Esophagus mucosa (tissue), 1 donor: ENCODE data around the gene DNAH1. TPM values are rescaled to one million over a fixed set of nuclear protein-coding genes. Genes with fewer than 3 reads are reported as not detected.
A peak's percentile ranks its signal among the peaks of the same experiment; 100 is the strongest.

Source experiments
- ATAC-seq: fragments of 200-7000 bp; cut with Tn5 transposase; one replicate; pipeline ENCODE4 v1.9.1; 2020
- total RNA-seq: library from RNA; stranded (reverse); gene quantifications from one replicate; pipeline ENCODE4 v1.2.4, GENCODE V29; 2023
- donor health status: DM: yes; HTN: yes; CAD: no.

Gene DNAH1
- total RNA-seq, 1 donor from 2014 or later: 1.6 TPM

DNA sequence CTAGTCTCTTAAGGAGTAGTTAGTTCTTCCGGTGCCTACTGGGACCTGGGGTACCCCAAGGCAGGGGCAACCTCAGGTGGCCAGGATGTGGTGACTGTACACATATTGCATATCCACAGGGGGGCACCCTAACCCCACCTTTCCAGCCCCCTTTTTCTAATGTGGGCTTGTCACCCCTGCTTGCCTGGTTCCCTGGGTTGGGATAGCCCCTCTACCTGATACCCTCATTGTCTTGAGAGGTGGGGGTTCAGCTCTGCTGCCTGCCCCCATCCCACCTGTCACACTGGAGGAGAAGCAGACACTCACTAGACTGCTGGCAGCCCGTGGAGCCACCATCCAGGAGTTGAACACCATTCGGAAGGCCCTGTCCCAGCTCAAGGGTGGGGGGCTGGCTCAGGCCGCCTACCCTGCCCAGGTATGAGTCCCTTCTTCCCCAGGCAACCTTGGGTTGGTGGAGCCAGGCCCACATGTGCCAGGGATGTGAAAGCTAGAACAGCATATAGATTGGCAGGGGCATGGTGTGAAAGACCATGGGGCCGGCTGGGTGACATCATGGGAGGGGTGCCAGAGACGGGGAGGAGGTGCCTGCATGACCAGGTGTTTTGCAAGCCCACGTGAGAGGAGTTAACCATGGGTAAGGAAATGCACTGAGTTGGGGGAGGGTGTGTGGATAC, 24.5 kb upstream of the DNAH1 start:
- no peak for ATAC-seq

DNA sequence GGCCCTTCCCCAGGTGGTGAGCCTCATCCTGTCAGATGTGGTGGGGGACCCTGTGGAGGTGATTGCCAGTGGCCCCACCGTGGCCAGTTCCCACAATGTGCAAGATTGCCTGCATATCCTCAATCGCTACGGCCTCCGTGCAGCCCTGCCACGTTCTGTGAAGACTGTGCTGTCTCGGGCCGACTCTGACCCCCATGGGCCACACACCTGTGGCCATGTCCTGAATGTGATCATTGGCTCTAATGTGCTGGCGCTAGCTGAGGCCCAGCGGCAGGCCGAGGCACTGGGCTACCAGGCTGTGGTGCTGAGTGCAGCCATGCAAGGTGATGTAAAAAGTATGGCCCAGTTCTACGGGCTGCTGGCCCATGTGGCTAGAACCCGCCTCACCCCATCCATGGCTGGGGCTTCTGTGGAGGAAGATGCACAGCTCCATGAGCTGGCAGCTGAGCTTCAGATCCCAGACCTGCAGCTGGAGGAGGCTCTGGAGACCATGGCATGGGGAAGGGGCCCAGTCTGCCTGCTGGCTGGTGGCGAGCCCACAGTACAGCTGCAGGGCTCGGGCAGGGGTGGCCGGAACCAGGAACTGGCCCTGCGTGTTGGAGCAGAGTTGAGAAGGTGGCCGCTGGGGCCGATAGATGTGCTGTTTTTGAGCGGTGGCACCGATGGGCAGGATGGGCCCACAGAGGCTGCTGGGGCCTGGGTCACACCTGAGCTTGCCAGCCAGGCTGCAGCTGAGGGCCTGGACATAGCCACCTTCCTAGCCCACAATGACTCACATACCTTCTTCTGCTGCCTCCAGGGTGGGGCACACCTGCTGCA, 23.7 kb upstream of the DNAH1 start:
- ATAC-seq: no peak

DNA sequence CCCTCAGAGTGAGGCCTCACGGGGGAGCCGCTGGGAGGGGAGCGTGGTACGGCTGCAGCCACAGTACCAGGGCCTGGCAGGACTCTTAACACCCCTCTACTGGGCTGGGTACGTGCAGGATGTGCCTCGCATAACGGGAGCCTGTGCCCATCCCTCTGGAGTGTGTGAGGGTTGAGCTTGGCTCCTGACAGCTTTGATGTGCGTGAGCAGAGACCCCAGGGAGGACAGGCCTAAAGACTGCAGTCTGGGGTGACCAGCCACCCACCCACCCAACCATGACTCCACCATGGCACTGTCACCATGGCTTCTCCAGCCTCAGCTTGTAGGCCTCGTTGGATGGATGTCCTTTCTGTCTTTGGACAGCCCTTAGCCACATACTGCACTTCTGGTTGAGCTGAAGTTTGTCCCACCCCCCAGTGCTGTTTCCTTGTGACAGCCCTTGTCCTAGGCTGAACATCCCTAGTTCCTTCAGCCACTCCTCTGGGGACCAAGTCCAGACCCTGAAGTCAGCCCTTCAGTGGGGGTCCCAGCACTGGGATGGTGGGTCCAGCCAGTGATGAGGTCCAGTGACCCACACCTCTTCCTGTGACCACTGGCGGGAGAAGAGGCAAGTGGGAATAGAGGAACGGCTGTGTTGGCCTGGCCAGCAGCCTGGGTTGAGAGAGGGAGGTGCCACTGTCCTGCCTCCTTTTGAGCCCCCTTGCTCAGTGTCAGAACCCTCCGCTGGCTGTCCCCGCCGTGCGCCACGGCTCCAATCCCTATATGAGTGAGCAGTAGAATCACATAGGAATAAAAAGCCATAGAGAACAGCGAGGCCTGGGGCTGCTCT, 22.4 kb upstream of the DNAH1 start:
- ATAC-seq: no peak

GRCh38 chr3:52294320-52295150, 21.6 kb upstream of the DNAH1 start:
- no peak for ATAC-seq

DNA sequence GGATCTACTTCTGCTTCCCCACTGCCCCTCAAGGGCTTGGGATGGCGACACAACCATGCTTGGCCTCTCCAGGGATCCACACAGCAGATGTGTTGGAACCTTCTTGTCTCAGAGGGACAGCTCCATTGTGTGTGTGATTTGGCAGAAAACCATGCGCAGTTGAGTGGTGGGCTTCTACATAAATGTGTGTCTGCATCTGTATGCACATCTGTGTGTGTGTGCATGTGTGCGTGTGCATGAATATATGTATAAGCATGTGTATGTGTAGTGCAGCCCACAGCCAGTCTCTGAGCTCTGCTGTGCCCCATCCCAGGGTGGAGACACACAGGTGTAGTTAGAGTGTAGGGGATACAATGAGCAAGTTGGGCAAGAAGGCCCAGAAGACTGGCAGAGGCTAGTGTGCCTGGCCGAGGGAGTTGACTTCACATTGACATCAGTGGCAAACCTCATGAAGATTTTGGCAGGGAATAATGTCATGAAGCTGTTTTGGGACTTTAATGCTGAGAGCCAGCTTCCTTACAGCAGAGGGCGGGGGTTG, 20.4 kb upstream of the DNAH1 start:
- no peak for ATAC-seq

- ATAC-seq: no peak
Observed at GRCh38 chr3:52297242-52298148, 18.6 kb upstream of the DNAH1 start.

DNA sequence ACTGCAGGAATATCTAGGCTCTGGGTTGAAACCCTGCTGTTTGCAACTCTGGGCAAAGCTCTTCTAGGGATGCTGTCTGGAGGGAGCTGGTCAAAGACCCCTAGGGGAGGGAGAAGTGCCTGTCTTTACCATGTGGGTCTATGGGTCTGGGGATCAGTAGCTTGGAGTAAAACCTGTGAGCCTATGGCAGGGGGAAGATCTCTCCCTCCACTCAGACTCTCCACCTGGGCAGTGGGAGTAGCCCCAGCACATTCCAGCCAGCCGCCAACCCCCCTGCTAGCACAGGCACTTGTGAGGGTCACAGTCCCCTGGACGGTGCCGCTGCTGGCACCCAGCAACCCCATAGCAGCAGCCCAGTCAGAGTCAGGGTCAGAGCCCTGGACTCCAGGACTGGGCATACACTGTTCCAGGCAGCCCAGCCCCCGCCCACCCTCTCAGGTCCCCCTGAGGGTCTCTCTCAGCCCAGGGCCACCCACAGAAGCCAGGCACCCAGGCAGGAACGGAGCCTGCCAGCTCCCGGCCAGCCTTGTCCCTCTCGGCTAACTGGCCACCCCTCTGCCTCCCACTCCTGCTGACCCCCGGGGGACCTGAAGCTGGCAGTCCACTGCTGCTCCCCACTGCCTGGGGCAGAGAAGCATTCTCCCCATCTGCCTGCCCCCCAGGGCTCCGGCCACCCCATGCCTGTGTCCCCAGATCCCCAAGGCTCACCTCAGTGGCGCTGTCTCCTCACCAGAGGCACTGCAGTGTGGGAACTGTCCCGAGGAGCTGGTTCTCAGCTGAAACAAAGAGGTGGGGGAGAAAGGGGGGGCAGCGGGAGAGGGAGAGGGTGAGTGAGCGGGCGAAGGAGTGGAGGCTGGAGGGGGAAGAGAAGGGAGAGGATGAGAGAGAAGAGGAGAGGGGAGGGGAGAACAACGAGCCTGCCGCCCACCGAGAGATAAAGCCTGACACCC, 17.7 kb upstream of the DNAH1 start:
- no peak for ATAC-seq

GRCh38 chr3:52299247-52299878, 16.8 kb upstream of the DNAH1 start:
- ATAC-seq: no peak

DNA sequence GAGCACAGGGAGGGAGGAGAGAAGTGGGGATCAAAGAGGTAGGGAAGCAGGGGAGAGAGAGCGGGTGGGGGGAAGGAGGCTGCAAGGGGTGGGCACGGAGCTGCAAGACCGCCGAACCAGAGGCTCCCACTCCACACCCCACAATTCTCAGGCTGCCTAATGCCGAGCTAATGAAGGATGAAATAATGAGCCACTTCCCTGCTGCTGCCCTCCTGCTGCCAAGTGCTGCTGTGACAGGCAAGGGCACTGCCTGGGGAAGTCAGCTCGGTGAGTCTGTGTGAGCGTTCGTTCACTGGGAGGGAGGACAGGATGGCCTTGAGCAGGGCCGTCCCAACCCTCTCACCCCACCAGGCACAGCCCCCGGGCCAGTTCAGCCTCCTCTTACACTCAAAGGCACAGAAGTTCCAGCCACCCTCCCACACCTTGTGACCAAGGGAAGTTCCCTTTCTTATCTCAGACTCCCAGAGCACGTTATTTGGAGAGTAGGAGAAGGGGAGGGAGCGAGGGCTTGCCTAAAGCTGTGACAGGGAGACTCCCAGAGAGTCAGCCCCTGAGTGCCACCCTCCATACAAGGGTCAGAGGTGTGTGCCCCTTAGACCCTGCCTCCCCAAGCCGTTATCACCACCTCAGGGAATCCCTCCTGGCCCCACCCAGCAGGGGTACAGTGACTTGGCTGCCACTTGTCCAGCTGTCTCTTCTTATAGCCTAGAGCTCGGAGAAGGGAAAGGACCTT, 16.1 kb upstream of the DNAH1 start:
- peak; percentile 56 for ATAC-seq

GRCh38 chr3:52302426-52303145, 13.5 kb upstream of the DNAH1 start:
- no peak for ATAC-seq

DNA sequence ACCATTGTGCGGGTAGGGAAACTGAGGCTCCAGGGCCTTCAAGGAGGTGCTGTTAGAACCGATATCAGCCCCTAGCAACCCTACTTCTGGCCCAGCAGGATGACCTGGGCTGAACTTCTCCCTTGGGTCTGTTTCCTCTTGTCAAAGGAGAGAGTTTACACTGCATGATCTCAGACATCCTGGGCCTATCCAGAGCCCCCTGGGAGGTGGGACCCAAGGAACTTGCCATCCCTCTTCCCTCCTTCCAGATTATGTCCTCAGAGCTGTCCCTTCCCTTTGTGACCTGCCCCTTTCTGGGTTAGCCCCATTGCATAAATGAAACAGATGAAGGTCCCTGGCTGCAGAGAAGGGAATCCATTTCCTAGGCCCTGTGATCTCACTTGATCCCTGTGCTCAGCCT, 12.3 kb upstream of the DNAH1 start:
- no peak for ATAC-seq

- ATAC-seq: no peak
Observed at GRCh38 chr3:52305926-52306325, 10.2 kb upstream of the DNAH1 start.

DNA sequence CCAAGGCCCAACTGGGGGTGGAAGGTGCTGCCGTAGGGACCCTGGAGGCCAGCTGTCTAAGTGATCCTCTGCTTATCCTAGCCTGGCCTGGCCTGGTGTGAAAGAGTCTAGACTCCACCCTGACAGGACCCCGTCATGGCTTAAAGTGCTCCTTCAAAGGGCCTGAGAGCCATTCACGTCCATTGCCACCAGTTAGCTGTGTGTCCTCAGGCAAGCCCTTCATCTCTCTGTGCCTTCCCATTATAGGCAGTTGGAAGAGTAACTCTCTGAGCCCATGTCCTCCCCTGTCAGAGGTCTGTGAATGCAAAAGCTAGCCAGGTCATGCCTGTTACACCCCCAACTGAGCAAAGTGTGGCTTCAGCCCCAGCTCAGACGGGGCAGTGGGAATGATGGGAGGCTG, 9.1 kb upstream of the DNAH1 start:
- ATAC-seq: no peak

DNA sequence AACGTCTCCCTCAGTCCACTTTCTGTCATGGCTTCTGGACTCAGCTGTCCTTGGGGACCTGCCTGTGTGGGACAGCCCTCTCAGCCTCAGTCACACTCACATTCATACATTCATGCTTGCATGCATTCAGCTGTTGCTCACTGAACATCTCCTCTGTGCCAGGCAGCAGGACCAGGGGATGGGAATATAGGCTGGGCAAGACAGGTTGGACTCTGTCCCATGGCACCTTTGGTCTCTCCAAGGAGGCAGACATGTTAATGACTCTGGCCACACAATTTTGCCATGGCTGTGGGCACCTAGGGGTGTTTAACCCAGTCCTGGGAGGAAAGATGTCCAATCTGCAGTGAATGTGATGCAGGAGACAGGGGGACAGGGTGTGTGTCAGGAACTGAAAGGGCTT, 7.8 kb upstream of the DNAH1 start:
- ATAC-seq: no peak

DNA sequence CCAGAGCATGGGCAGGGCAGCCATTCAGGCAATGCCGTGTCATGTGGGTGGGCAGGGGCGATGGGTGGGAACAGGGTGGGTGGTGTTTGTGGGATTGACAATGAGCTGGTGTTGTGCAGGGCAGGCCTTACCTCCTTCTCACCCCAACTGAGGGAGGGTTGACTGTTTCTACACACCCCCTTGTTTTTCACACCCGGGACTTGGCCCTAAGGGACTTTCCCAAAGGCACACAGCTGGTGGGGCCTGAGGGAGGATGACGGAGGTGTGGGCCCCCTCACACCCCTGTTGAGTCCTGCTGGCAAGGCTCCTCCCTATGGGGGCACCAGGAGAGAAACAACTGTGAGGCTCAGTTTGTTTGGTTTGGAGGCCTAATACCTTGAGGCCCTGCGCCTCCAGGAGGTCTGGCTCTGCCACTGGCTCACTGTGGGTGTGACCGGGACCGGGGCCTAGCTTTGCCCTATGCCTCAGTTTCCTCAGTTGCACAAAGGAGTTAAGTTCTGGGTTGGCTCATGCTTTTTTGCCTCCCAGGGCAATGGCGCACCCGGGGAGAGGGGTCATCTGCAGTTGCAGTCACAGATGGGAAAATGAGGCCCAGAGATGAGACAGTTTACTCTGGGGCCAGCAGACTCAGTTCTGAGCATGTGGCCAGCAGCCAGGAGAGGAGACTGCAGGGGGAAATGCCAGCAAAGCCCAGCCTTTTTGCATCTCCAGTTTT, 5.1 kb upstream of the DNAH1 start:
- no peak for ATAC-seq

DNA sequence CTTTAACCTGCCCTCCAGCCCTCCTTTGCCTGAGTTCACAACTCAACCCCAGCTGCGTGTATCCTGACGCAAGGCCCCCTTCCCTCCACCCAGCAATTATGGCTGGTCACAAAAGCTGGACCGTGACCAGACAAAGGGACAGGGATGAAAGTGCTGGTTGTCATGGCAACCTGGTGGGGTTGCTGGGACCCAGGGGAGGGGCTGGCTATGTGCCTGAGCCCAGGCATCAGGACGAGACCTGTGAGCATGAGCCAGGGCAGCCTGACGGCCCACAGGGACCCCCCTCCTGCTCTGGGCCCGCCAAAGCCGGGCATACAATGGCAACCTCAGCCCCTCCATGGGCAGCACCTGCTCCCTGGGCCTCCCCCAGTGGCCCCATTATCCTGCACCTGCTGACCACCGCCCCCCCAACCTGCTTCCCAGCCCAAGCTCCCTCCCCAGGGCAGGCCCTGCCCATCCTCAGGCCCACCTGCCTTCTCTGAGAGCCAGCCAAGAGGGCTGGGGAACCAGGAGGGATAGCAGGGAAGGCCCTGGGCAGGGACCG, 4.5 kb upstream of the DNAH1 start:
- no peak for ATAC-seq
